ENCODE data around the gene ZNF276.

Gene ZNF276

DNA sequence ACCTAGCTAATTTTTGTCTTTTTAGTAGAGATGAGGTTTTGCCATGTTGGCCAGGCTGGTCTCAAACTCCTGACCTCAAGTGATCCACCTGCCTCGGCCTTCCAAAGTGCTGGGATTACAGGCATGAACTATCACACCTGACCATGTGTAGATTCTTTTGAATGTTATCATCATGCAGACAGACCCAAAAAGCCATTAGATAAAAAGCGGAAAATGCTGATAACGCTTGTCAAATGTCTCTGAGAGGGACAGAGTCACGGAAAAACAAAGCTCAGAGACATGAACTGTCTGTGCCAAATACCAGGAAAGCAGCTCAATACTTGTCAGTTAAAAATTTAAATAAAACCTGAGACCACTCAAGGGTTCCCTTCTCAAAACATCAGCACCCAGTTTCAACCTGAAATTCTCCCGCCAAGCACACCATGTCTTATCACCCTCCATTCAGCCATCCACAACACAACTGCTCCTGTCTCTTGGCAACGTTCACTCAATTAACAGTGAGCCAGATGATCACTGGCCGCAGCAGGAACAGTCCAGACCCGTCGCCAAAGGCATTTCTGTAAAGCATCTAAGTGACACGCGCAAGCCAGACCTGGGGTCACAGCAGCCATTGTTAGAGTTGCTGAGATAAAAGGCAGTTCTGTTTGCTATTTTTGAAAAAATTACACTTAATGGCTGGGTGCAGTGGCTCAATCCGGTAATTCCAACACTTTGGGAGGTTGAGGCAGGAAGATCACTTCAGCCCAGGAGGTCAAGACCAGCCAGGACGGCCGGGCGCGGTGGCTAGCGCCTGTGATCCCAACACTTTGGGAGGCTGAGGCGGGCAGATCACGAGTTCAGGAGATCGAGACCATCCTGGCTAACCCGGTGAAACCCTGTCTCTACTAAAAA is 65.4 kb downstream of the ZNF276 start:
- TF ChIP-seq FOXM1 (IDR thresholded peaks at IDR 0.05; ENCODE audit: borderline replicate concordance): no peak
- no peak for TF ChIP-seq SUZ12 (IDR thresholded peaks at IDR 0.05)
- TF ChIP-seq, protein P1, sequence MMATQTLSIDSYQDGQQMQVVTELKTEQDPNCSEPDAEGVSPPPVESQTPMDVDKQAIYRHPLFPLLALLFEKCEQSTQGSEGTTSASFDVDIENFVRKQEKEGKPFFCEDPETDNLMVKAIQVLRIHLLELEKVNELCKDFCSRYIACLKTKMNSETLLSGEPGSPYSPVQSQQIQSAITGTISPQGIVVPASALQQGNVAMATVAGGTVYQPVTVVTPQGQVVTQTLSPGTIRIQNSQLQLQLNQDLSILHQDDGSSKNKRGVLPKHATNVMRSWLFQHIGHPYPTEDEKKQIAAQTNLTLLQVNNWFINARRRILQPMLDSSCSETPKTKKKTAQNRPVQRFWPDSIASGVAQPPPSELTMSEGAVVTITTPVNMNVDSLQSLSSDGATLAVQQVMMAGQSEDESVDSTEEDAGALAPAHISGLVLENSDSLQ (IDR thresholded peaks at IDR 0.05): no peak
- no peak for TF ChIP-seq CTBP1 (IDR thresholded peaks at IDR 0.05; ENCODE audit: borderline replicate concordance)
- CTCF ChIA-PET: no interaction called here

DNA sequence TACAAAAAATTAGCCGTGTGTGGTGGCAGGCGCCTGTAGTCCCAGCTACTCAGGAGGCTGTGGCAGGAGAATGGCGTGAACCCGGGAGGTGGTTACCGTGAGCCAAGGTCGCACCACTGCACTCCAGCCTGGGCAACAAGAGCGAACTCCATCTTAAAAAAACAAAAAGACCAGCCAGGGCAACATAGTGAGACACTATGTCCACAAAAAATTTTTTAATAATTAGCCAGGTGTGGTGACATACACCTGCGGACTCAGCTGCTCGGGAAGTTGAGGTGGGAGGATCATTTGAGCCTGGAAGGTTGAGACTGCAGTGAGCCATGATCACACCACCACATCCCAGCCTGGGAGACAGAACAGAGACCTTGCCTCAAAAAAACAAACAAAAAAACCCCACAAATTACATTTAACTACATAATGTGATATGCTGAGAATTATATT is 66.0 kb downstream of the ZNF276 start:
- ChIA-PET CTCF (no interaction called here), POLR2A (no interaction called here)
- TF ChIP-seq HDGF (IDR thresholded peaks at IDR 0.05; ENCODE audit: borderline replicate concordance) (no peak), FOXM1 (IDR thresholded peaks at IDR 0.05; ENCODE audit: borderline replicate concordance) (no peak), BHLHE40 (IDR thresholded peaks at IDR 0.05; ENCODE audit: borderline replicate concordance) (no peak), SUZ12 (IDR thresholded peaks at IDR 0.05) (no peak), TARDBP (IDR thresholded peaks at IDR 0.05) (no peak), FOXK2 (IDR thresholded peaks at IDR 0.05) (no peak), L3MBTL2 (conservative IDR thresholded peaks at IDR 0.05) (no peak), LEF1 (IDR thresholded peaks at IDR 0.05; ENCODE audit: borderline replicate concordance) (no peak), ARNT (IDR thresholded peaks at IDR 0.05) (no peak), CTBP1 (IDR thresholded peaks at IDR 0.05; ENCODE audit: borderline replicate concordance) (no peak), ELF4 (IDR thresholded peaks at IDR 0.05) (no peak), SP1 (IDR thresholded peaks at IDR 0.05) (no peak), FOXA1 (IDR thresholded peaks at IDR 0.05) (no peak), ZNF384 (IDR thresholded peaks at IDR 0.05) (no peak), NFRKB (IDR thresholded peaks at IDR 0.05) (no peak)
- TF ChIP-seq, protein P1 (IDR thresholded peaks at IDR 0.05): no peak
- DNase-seq (ENCODE audit: extremely low spot score): no peak

More for the DNA sequence above, 65.4 kb downstream of the ZNF276 start:
- POLR2A ChIA-PET: no interaction called here
- DNase-seq (ENCODE audit: extremely low spot score): no peak

Measured in HEK293T (cell line).